ENCODE results near the gene SLC9A3.

The SLC9A3 gene

DNA sequence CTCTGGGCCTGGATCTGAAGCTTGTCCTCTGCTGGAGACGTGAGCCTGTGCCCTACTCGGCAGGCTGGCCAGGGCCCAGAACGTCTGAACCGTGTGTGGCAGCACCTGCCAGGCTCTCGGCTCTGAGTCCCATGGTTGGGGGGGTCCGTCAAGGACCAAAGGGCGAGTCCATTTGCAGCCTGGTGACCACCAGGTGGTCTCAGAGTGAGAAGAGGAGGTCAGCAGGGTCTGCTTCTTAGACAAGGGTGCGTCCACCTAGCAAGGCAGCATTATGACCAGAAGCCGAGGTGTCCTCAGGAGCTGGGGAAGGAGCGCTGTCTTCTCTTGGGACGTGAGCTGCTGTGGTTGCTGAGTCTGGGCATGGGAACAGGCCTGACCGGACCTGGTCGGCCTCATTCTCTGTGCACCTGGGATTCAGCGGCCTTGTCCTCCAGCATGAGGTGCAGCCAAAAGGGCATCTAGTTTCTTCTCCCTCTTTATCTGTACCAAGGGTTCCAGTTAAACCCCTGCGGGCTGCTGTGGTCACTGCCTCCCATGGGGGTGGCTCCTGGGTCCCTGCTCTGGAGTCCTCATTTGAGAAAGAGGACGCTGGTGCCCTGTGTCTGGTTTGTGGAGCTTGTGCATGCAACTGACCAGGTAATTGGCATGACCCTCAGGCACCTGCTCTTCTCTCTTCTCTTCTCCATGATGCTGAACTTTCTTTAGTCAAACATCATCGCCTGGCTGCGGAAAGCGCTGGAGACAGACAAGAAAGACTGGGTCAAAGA, 66.9 kb downstream of the SLC9A3 start:
- DNase-seq: no peak

DNA sequence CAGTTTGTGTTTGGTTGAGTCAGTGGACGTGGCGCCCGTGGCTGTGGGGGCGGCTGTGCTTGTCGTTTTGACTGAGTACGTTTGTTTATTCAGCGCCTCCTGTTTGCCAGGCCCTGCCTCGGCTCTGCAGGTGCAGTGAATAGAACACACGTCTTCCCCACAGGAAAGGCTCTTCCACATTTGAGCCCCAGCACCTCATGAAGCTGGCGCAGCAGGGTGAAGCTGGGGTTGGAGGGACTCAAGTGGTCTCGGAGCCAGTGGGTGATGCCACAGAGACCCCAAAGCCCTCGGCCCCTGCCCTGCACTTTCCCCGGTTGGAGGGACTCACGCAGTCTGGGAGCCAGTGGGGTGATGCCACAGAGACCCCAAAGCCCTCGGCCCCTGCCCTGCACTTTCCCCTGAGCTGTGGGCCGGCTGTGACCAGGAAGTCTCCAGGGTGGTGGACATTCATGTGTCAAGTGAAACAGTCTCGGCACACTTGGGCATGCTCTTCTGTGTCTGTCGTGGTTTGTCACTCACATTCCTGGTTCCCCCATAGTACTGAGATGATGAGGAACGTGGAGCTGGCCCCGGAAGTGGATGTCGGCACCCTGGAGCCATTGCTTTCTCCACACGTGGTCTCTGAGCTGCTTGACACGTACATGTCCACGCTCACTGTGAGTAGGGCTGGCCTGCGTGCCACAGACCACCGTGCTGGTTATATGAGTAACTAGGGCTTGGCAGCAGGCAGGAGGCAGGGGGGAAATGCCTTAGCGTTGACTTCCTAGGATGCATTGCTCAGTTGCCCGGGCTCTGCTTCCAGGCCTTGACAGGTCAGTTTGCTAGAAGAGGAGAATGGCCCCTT, 67.7 kb downstream of the SLC9A3 start:
- no peak for DNase-seq

DNA sequence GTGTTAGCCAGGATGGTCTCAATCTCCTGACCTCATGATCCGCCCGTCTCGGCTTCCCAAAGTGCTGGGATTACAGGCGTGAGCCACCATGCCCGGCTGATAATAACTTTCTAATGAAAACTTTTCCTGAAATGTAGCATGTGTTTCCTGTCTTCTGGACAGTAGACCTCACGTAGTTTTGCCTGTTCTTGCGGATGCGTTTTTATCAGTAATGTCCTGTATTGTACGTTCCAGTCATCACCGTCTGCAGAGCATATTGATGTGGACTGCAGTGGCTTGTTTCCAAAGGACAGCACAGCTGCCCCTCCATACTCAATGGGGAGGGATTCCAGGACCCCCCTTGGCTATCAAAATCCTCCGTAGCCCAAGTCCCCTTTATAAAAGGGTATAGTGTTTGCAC, 68.4 kb downstream of the SLC9A3 start:
- no peak for DNase-seq

DNA sequence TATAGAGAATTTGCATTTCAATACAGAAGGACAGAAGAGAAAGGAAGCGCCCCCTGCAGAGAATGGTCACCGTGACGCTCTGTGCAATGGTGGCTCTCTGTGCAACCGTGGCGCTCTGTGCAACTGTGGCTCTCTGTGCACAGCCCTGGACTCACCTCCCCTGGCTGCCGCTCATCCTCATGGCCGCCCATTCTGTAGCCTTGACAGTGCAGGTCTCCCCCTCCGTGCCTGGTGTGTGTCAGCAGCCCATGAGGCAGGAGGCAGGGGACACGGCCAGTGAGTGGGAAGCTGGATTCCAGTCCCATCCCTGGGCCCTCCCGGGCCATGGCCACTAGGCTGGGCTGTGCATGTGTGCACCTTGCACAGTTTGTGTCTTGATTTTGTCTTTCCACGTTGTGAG, 69.3 kb downstream of the SLC9A3 start:
- DNase-seq: no peak

DNA sequence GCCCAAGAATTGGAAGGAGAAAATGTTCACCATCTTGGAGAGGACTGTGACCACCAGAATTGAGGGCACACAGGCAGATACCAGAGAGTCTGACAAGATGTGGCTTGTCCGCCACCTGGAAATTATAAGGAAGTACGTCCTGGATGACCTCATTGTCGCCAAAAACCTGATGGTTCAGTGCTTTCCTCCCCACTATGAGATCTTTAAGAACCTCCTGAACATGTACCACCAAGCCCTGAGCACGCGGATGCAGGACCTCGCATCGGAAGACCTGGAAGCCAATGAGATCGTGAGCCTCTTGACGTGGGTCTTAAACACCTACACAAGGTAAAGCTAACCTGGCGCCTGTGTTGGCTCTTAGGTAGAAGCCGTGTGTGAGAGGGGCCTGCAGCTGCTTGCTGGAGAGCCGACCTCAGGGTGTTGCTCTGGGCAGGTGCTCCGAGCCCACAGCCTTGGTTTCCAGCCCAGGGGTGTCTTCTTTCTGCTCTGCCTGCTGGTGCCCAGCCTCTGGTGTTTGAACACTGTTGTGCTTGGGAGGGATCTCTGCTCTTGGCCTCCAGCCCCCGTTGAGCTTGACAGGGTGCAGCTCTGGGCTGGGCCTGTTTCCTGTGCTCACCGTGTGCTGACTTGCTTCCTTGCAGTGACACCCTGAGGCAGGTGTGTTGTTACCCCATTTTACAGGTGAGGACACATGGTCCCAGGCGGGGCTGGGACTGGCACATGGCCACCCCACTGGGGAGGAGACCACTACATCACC, 70.3 kb downstream of the SLC9A3 start:
- DNase-seq: no peak

DNA sequence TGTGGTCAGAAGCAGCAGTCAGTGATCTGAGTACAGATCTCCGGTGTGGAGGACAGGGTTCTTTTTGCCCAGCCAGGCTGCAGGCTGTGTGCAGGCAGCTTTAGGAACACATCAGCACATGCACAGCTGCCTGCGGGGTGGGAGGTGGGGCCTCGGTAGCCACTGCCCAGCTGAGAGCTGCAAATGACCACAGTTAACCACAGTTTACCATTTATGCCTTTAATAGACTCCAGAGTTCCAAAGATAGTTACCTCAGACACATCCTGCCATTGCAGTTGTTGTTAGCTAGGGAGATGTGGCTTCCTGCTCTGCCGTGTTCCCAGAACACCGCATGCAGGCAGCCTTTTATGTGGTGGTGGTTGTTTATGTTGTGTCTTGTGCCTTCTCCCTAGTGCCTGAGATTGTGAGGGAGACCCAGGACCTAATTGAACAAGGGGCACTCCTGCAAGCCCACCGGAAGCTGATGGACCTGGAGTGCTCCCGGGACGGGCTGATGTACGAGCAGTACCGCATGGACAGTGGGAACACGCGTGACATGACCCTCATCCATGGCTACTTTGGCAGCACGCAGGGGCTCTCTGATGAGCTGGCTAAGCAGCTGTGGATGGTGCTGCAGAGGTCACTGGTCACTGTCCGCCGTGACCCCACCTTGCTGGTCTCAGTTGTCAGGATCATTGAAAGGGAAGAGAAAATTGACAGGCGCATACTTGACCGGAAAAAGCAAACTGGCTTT, 71.1 kb downstream of the SLC9A3 start:
- DNase-seq: no peak

DNA sequence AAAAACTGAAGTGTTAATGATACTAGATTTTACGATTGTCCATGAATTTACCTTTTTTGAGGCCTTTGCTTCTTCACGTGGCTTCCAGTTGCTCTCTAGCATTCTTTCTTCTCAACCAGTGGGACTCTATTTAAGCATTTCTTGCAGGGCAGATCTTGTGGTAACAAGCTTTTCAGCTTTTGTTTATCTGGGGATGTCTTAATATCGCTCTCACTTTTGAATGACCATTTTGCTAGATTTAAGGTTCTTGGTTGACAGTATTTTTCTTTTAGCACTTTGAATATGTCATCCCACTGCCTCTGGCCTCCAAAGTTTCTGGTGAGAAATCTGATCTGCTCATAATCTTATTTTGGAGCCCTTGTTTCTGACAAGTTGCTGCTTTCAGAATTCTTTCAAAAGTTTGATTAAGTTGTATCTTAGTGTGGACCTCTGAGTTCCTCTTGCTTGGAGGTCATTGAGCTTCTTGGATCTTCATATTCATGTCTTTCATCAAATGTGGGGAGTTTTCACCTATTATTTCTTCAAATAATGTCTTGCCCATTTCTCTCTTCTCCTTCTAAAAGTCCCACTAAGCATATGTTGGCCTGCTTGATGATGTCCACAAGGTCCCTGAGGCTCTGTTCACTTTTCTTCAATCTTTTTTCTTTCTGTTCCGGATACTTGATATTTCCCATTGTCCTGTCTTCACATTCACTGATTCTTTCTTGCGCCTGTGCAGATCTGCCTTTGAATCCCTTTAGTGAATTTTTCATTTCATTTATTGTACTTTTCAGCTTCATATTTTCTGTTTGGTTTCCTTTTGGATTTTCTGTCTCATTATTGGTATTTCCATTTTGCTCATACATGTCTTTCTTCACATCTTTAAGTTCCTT, 72.4 kb downstream of the SLC9A3 start:
- DNase-seq: no peak

DNA sequence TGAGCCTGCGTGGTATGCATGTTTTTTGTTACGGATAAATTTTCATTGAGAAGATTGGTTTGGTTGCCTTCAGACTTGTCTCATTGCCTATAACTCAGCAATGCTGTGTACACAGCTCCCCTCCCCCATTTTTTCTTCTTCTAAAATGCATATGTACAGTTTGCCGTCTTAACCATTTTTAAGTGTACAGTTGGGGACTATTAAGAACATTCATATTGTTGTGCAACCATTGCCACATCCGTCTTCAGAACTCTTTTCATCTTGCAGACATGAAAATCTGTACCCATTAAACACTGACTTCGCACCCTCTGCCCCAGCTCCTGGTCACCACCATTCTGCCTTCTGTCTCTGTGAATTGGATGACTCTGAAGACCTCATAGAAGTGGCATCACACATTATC, 75.1 kb downstream of the SLC9A3 start:
- DNase-seq: no peak

DNA sequence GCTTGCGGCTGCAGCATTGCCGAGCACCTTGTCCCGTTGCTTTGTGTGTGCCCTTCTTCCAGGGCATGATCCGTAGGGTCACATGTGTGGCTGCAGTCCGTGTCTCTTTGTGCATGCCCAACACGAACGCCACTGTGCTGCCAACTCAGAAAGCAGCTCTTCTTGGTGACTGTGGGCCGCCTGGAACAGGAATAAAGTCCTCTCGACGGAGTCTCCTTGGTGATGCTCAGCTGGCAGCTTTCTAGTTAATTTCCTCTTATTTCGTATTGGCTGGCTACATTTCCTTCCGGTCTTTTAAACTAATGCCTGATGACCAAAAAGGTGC, 75.5 kb downstream of the SLC9A3 start:
- DNase-seq: no peak

DNA sequence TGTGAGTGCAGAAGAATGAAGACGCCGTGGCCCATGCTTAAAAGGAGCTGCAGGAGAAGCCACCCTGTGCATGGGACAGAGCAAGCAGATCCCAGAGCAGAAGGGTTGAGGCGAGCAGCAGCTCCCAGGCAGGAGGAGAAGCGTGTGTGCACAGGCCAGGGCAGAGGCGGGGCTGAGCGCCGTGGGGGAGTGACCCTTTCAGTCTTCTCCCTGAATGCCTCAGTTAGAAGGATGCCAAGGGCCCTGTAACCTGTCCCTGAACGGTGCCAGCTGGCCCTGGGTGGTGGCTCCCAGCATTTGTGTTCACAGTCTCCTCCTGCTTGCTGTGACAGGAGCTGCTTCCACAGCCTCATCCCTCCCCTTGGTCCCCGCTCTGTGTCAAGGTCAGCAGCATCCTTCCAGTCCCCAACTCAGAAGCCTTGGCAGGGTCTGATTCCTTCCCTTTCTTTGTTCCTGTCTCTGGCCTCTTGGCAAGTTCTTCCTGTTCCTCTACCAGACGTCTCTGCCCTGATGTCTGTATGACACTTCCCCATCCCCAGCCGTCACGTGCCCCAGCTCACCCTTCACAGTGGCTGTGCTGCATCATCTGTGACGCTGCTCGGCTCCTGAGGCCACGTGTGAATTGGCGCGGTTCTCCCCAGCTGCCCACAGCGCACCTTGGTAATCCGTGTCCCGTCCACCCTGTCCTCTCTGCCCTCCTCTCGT, 76.0 kb downstream of the SLC9A3 start:
- no peak for DNase-seq

DNA sequence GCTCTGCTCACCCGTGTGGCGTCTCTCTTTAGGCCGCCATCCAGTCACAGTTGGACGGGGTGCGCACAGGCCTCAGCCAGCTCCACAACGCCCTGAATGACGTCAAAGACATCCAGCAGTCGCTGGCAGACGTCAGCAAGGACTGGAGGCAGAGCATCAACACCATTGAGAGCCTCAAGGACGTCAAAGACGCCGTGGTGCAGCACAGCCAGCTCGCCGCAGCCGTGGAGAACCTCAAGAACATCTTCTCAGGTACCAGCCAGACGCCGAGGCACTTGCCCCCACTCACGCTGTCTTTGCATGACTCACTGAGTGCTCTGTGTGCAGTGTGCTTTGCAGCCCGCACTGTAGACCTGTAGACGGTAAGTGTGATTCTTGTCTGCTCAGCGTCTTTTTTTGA, 76.7 kb downstream of the SLC9A3 start:
- DNase-seq: no peak

DNA sequence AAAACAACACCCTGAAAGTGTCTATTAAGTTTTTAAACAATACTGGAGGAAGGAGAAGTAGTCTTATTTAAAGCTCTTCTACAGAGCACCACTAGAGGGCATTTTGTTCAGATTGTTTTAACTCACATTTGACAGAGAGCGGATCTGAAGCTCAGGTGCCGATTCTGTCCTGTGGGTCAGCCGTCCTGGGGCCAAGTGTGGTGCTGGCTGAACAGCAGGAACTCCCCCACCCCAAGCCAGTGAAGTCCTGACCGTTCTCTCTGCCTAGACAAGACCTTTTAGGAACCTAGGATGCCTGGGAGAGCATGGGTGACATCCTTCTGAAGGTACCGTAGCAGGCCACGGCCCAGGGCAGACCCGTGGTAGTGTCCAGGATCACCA, 77.4 kb downstream of the SLC9A3 start:
- DNase-seq: peak; percentile 38

DNA sequence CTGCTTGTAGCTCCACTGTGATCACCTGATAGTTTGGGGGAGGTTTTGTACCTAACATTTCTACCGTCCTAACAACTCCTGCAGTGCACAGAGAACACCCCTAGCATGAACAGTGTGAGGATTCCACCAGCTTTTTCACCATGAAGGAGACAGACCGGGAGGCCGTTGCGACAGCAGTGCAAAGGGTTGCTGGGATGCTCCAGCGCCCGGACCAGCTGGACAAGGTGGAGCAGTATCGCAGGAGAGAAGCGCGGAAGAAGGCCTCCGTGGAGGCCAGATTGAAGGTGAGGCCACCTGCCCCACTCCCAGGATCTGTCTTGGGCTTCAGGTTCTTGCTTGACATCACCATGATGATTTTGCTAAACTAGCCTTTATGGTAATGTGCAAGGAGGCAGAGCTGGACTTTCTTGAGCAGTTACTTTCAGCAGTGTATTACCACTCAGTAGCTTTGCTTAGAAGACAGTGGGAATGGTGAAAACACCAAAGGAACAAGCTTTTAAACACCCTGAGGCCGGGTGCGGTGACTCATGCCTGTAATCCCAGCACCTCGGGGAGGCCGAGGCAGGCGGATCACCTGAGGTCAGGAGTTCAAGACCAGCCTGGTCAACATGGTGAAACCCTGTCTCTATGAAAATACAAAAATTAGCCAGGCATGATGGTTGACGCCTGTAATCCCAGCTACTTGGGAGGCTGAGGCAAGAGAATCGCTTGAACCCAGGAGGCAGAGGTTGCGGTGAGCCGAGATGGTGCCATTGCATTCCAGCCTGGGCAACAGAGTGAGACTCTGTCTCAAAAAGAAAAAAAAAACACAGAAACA, 78.0 kb downstream of the SLC9A3 start:
- no peak for DNase-seq

DNA sequence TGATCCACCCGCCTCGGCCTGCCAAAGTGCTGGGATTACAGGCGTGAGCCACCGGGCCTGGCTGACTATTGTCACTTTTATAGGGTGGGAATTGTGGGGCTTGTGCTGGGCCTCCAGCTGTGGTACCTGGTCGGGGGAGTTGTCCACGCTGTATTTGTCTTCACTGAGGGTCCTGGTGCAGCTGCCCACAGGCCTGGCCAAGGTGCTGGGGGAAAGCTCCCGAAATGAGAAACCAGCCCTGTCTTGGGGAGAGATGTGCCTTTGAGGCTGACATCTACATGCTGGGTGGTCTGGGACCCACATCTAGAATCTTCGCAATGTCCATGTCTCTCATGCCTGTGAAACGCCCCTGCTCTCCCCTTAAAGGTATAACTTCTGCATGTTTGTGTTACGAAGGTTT, 78.7 kb downstream of the SLC9A3 start:
- DNase-seq: no peak

DNA sequence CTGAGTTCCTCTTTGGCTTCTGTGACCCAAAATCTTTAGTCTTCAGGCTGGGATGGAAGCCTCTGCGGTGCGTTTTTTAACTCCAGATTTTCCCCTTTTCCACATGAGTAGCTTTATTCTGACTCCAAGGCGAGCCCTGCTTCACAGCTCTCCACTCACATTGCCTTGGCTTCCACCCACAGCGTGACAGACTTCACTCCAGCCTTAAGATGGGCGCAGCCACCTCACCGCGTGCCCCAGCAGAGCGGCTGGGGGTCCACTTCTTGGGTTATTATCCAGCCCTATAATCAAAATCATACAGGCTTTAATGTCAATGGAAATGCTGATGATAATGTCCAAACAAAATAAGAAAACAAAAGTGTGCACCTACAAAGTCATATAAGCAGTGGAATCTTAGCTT, 80.0 kb downstream of the SLC9A3 start:
- DNase-seq: no peak

DNA sequence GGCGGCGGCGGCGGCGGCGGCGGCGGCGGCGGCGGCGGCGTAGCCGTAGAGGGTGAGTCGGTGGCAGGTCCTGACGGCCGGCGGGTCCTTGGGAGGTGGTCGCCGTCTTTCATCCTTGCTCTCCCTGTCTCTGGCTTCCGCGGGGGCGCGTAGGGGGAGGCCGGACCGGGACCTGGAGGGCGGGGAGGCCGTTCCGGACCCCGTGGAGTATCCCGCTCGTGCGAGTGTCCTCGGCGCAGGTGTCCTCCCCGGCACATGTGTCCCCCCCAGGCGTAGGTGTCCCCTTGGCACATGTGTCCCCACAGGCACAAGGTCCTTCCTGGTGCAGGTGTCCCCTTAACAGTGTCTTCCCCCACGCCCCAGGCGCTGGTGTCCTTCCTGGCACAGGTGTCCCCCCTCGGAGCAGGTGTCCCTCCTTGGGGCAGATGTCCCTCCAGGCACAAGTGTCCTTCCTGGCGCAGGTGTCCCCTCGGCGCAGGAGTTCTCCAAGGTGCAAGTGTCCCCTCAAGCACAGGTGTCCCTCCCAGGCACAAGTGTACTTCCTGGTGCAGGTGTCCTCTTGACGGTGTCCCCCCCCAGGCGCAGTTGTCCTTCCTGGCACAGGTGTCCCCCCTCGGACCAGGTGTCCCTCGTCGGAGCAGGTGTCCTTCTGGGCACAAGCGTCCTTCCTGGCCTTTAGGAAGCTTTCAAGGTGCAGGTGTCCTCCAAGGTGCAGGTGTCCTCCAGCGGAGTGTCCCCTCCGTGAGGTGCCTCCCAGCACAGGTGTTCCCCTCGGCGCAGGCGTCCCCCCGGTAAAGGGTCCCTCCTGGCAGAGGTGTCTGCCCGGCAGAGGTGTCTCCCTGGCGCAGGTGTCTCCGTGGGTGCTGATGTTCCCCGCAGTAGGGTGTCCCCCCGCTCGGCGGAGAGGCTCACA, 80.8 kb downstream of the SLC9A3 start:
- DNase-seq: no peak

DNA sequence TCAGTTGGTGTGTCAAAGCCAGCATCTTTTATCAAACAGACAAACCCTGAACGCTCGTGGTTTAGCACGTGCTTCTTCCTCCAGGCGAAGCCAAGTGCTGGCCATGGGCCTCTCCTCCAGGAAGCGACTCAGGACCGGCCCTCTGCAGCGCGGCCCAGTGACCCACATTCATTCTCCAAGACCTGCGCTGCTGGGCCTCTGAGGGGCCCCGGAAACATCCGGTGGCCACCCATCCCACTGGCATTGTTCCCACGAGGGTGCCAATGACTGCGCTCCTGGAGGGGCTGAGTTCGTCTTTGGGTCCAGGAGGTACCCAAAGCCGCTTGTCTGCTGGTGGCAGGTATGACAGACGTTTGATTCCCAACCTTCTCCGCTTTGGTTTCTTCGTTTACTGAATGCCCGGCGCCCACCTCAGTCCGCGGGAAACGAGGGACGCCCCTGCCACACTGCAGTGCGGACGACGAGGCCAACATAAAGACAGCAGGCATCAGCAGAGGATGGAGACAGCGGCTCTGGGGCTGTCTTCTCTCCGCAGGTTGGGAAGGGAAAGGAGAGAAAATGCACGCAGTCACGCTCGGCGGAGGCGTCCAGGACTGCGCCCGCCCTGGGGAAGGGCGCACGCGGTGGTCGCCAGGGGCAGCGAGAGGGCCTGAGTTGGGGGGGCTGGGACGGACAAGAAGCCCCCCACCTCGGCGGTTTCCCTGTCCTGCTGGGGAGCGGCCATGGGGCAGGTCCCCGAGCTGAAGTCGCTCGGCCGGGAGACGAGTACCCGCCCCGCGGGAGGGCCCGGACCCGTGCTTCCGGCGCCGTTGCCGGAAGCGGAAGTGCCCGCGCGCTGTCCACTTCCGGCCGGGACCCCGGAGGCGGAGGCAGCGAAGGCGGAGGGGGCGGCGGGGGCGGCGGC, 81.7 kb downstream of the SLC9A3 start, which contains the start of gene EXOC3:
TSS of gene EXOC3 (plus strand) at position 842 of the 904 bp plus-strand sequence. CDS start 3,030 bp downstream, outside the sequence.
- DNase-seq: peak; percentile 78

DNA sequence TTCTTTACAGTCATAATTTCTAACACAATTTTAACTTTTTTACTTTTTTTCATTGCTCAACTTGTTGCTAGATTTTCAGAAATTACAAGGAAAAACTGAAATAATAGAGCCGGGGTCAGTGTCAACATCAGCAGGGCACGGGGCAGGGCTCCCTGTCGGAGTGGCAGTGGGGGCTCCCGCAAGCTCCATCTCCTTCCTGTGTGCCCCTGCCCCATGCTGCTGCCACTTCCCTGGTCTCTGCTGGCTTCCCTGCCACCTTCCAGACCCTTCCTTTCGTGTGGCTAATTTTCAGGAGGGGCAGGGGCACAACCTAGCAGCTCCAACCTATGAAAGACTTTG, 82.3 kb downstream of the SLC9A3 start:
- DNase-seq: no peak
